Neural progenitor cell (in vitro differentiated cells): ENCODE measurements around the gene PLA2G12B.

Experiments
- CTCF ChIP-seq: fragments of 200-600 bp; sonication (generic); IDR thresholded peaks from 2 replicates; pipeline ENCODE4 v1.5.1; 2017; ENCODE audit warnings: antibody characterized with exemption, mild to moderate bottlenecking
- EZH2 ChIP-seq: fragments of 200-600 bp; sonication (generic); IDR thresholded peaks from 2 replicates; pipeline ENCODE4 v1.6.1; 2017; ENCODE audit warnings: antibody characterized with exemption, mild to moderate bottlenecking, moderate library complexity
- EZH2phosphoT487 ChIP-seq: fragments of 200-600 bp; sonication (generic); IDR thresholded peaks from 2 replicates; pipeline ENCODE4 v1.6.1; 2017; ENCODE audit warnings: antibody characterized with exemption

- no peak for TF ChIP-seq CTCF
- no peak for TF ChIP-seq EZH2phosphoT487
- TF ChIP-seq EZH2, result no peak
These were observed 30.3 kb downstream of the PLA2G12B start for GRCh38 chr10:72924351-72924750.
